Limb (tissue), 2 donors: ENCODE data around the gene PAQR5.

Experiments used
- DNase-seq, 2 donors: peaks; one replicate each; pipeline ENCODE4 v3.0.0-alpha.2; 2016; ENCODE audit errors: extremely low spot score in 2 of 2

PAQR5 gene

GRCh38 chr15:69456208-69457166 is 157.8 kb downstream of the PAQR5 start:
- no peak for DNase-seq
